Suppressor macrophage treated with lipopolysaccharide for 1 hour (primary cell): Measurements from ENCODE around the gene EPHA3.
"Not testable (repeated sequence)": the region's sequence is repeated elsewhere in the genome, so short reads cannot be mapped to it uniquely, and the experiment has no call there.

Experiments used
- DNase-seq, 3 donors: peaks; one replicate each; pipeline ENCODE4 v3.0.0-alpha.2; 2020 to 2022

EPHA3 gene

GRCh38 chr3:89297199-89297598, 189.8 kb downstream of the EPHA3 start:
- no peak for DNase-seq

GRCh38 chr3:89300526-89300925, 193.1 kb downstream of the EPHA3 start:
- DNase-seq = no peak

GRCh38 chr3:89300981-89301380, 193.6 kb downstream of the EPHA3 start:
- DNase-seq = no peak

- DNase-seq = no peak
Measured at GRCh38 chr3:89303701-89304100, 196.3 kb downstream of the EPHA3 start.

- no peak for DNase-seq
Measured at GRCh38 chr3:89306540-89306939, 199.1 kb downstream of the EPHA3 start.

GRCh38 chr3:89311581-89311980, 204.2 kb downstream of the EPHA3 start:
- DNase-seq = no peak

- DNase-seq = no peak
Measured at GRCh38 chr3:89312141-89312540, 204.7 kb downstream of the EPHA3 start.

- peak; percentile 4 to 24 (median 11) for DNase-seq
Measured at GRCh38 chr3:89314454-89315098, 207.2 kb downstream of the EPHA3 start.

GRCh38 chr3:89315750-89316470, 208.5 kb downstream of the EPHA3 start:
- DNase-seq = no peak

GRCh38 chr3:89320186-89320585, 212.8 kb downstream of the EPHA3 start:
- no peak for DNase-seq

- DNase-seq = no peak
Measured at GRCh38 chr3:89326997-89327396, 219.6 kb downstream of the EPHA3 start.

- no peak for DNase-seq
Measured at GRCh38 chr3:89332386-89332785, 225.0 kb downstream of the EPHA3 start.

GRCh38 chr3:89332793-89333192, 225.4 kb downstream of the EPHA3 start:
- no peak for DNase-seq

GRCh38 chr3:89335693-89336092, 228.3 kb downstream of the EPHA3 start:
- DNase-seq = no peak

- DNase-seq = no peak
Measured at GRCh38 chr3:89340408-89340807, 233.0 kb downstream of the EPHA3 start.

- no peak for DNase-seq
Measured at GRCh38 chr3:89344076-89344475, 236.7 kb downstream of the EPHA3 start.

- DNase-seq = not testable (repeated sequence)
Measured at GRCh38 chr3:89350935-89351334, 243.5 kb downstream of the EPHA3 start.

GRCh38 chr3:89353465-89353864, 246.0 kb downstream of the EPHA3 start:
- no peak for DNase-seq

- no peak for DNase-seq
Measured at GRCh38 chr3:89358281-89358680, 250.9 kb downstream of the EPHA3 start.

- DNase-seq = no peak
Measured at GRCh38 chr3:89360156-89360555, 252.7 kb downstream of the EPHA3 start.

- no peak for DNase-seq
Measured at GRCh38 chr3:89362496-89362895, 255.1 kb downstream of the EPHA3 start.

GRCh38 chr3:89363171-89363570, 255.8 kb downstream of the EPHA3 start:
- DNase-seq = no peak

GRCh38 chr3:89364314-89364713, 256.9 kb downstream of the EPHA3 start:
- DNase-seq = no peak

GRCh38 chr3:89367166-89367565, 259.7 kb downstream of the EPHA3 start:
- DNase-seq = no peak

GRCh38 chr3:89368846-89369245, 261.4 kb downstream of the EPHA3 start:
- DNase-seq = no peak
